SK-N-SH treated with all-trans-retinoic acid at 6 μM for 48 hours (cell line): ENCODE results near the gene FERMT2.

Experiments
- ATAC-seq: fragments of 200-7000 bp; cut with Tn5 transposase; 3 replicates; pipeline ENCODE4 v1.9.1; 2020; ENCODE audit warnings: mild to moderate bottlenecking, moderate library complexity
- ARNTL ChIP-seq: fragments of 450-650 bp; formaldehyde crosslinking; IDR thresholded peaks from 2 replicates; pipeline ENCODE4 v1.5.0; 2020; ENCODE audit warnings: low read depth, mild to moderate bottlenecking, moderate library complexity, borderline replicate concordance
- BACH2 ChIP-seq: fragments of 250-450 bp; sonication (Bioruptor Pico); IDR thresholded peaks from 2 replicates; pipeline ENCODE4 v1.9.0; 2021; ENCODE audit warnings: mild to moderate bottlenecking, borderline replicate concordance
- CREB5 ChIP-seq: fragments of 250-450 bp; sonication (Bioruptor Pico); IDR thresholded peaks from 2 replicates; pipeline ENCODE4 v1.5.1; 2020; ENCODE audit warnings: low read depth, mild to moderate bottlenecking, moderate library complexity
- CSDC2 ChIP-seq: fragments of 250-450 bp; sonication (Bioruptor Pico); IDR thresholded peaks from 2 replicates; pipeline ENCODE4 v1.5.0; 2020; ENCODE audit warnings: mild to moderate bottlenecking, moderate library complexity
- ESRRG ChIP-seq: fragments of 250-450 bp; sonication (Bioruptor Pico); IDR thresholded peaks from 2 replicates; pipeline ENCODE4 v1.6.1; 2021; ENCODE audit warnings: mild to moderate bottlenecking
- GLIS3 ChIP-seq: fragments of 250-450 bp; sonication (Bioruptor Pico); IDR thresholded peaks from 2 replicates; pipeline ENCODE4 v1.5.0; 2020; ENCODE audit warnings: mild to moderate bottlenecking, moderate library complexity
- ISL1 ChIP-seq: fragments of 250-450 bp; sonication (Bioruptor Pico); IDR thresholded peaks from 2 replicates; pipeline ENCODE4 v2.1.2; 2022; ENCODE audit warnings: mild to moderate bottlenecking, moderate library complexity
- OSR1 ChIP-seq: fragments of 250-450 bp; sonication (Bioruptor Pico); IDR thresholded peaks from 2 replicates; pipeline ENCODE4 v1.8.0; 2022; ENCODE audit warnings: moderate library complexity, mild to moderate bottlenecking, inconsistent platforms
- PATZ1 ChIP-seq: fragments of 250-450 bp; sonication (Bioruptor Pico); IDR thresholded peaks from 2 replicates; pipeline ENCODE4 v1.8.0; 2020; ENCODE audit warnings: mild to moderate bottlenecking, moderate library complexity, borderline replicate concordance
- POU6F1 ChIP-seq: fragments of 250-450 bp; sonication (Bioruptor Pico); IDR thresholded peaks from 2 replicates; pipeline ENCODE4 v1.8.0; 2021; ENCODE audit warnings: low read depth, mild to moderate bottlenecking, moderate library complexity, borderline replicate concordance
- PPARA ChIP-seq: fragments of 250-450 bp; sonication (Bioruptor Pico); IDR thresholded peaks from 2 replicates; pipeline ENCODE4 v1.5.0; 2020; ENCODE audit warnings: mild to moderate bottlenecking, borderline replicate concordance
- RARB ChIP-seq: fragments of 250-450 bp; sonication (Bioruptor Pico); IDR thresholded peaks from 2 replicates; pipeline ENCODE4 v1.8.0; 2021; ENCODE audit warnings: mild to moderate bottlenecking, moderate library complexity
- SNAI2 ChIP-seq: fragments of 250-450 bp; sonication (Bioruptor Pico); IDR thresholded peaks from 2 replicates; pipeline ENCODE4 v1.5.0; 2020; ENCODE audit warnings: mild to moderate bottlenecking, moderate library complexity
- TCF4 ChIP-seq: fragments of 250-450 bp; sonication (Bioruptor Pico); IDR thresholded peaks from 2 replicates; pipeline ENCODE4 v1.8.0; 2021; ENCODE audit warnings: mild to moderate bottlenecking, moderate library complexity, borderline replicate concordance
- TOX ChIP-seq: fragments of 250-450 bp; sonication (Bioruptor Pico); IDR thresholded peaks from 2 replicates; pipeline ENCODE4 v1.8.0; 2021; ENCODE audit warnings: mild to moderate bottlenecking, moderate library complexity, borderline replicate concordance
- TSHZ2 ChIP-seq: fragments of 250-450 bp; sonication (Bioruptor Pico); IDR thresholded peaks from 2 replicates; pipeline ENCODE4 v1.5.0; 2020; ENCODE audit warnings: mild to moderate bottlenecking, moderate library complexity
- ZC3H10 ChIP-seq: fragments of 250-450 bp; sonication (Bioruptor Pico); IDR thresholded peaks from 2 replicates; pipeline ENCODE4 v1.5.1; 2021; ENCODE audit warnings: mild to moderate bottlenecking, moderate library complexity
- ZFP3 ChIP-seq: fragments of 250-450 bp; sonication (Bioruptor Pico); IDR thresholded peaks from 2 replicates; pipeline ENCODE4 v1.5.0; 2020; ENCODE audit warnings: mild to moderate bottlenecking, moderate library complexity
- ZFP30 ChIP-seq: fragments of 450-650 bp; formaldehyde crosslinking; IDR thresholded peaks from 2 replicates; pipeline ENCODE4 v1.5.0; 2022; ENCODE audit warnings: mild to moderate bottlenecking, moderate library complexity
- ZNF565 ChIP-seq: fragments of 450-650 bp; formaldehyde crosslinking; conservative IDR thresholded peaks from 2 replicates; pipeline ENCODE4 v1.5.0; 2020; ENCODE audit warnings: low read depth, mild to moderate bottlenecking, moderate library complexity
- ZNF70 ChIP-seq: fragments of 450-650 bp; formaldehyde crosslinking; IDR thresholded peaks from 2 replicates; pipeline ENCODE4 v1.5.0; 2020; ENCODE audit warnings: mild to moderate bottlenecking, moderate library complexity
- ZNF8 ChIP-seq: fragments of 450-650 bp; formaldehyde crosslinking; IDR thresholded peaks from 2 replicates; pipeline ENCODE4 v1.5.0; 2020; ENCODE audit warnings: mild to moderate bottlenecking, moderate library complexity

FERMT2 gene

GRCh38 chr14:52882824-52883223 lies 68.0 kb downstream of the FERMT2 start (continued):
- TF ChIP-seq ZFP3 (CRISPR knock-in tag) = no peak
- no peak for TF ChIP-seq PATZ1
- no peak for TF ChIP-seq ZC3H10 (CRISPR knock-in tag)
- no peak for TF ChIP-seq ARNTL (CRISPR knock-in tag)
- TF ChIP-seq ZNF70 (CRISPR knock-in tag) = no peak
- no peak for TF ChIP-seq OSR1 (CRISPR knock-in tag)
- no peak for TF ChIP-seq ESRRG (CRISPR knock-in tag)
- no peak for TF ChIP-seq POU6F1

GRCh38 chr14:52879958-52880357 lies 70.9 kb downstream of the FERMT2 start:
- TF ChIP-seq TSHZ2 (CRISPR knock-in tag) (no peak), ZNF70 (CRISPR knock-in tag) (no peak), BACH2 (no peak), SNAI2 (CRISPR knock-in tag) (no peak), ESRRG (CRISPR knock-in tag) (no peak), ISL1 (CRISPR knock-in tag) (no peak), ARNTL (CRISPR knock-in tag) (no peak), ZFP3 (CRISPR knock-in tag) (no peak), OSR1 (CRISPR knock-in tag) (no peak), POU6F1 (no peak), ZNF8 (CRISPR knock-in tag) (no peak), PPARA (CRISPR knock-in tag) (no peak), ZNF565 (no peak), ZC3H10 (CRISPR knock-in tag) (no peak), GLIS3 (CRISPR knock-in tag) (no peak), TCF4 (CRISPR knock-in tag) (no peak)
- ATAC-seq = no peak

- no peak for ATAC-seq
- no peak for TF ChIP-seq PATZ1
- TF ChIP-seq ZNF70 (CRISPR knock-in tag) = no peak
- TF ChIP-seq ZFP30 (CRISPR knock-in tag) = no peak
- TF ChIP-seq CSDC2 (CRISPR knock-in tag) = no peak
- TF ChIP-seq RARB (CRISPR knock-in tag) = no peak
- no peak for TF ChIP-seq ZNF8 (CRISPR knock-in tag)
- TF ChIP-seq TOX (CRISPR knock-in tag) = no peak
- TF ChIP-seq ESRRG (CRISPR knock-in tag) = no peak
- TF ChIP-seq OSR1 (CRISPR knock-in tag) = no peak
- no peak for TF ChIP-seq GLIS3 (CRISPR knock-in tag)
- no peak for TF ChIP-seq ZNF565
- no peak for TF ChIP-seq CREB5 (CRISPR knock-in tag)
- TF ChIP-seq ZFP3 (CRISPR knock-in tag) = no peak
- TF ChIP-seq, all 23 proteins: peak for 0
These were observed 71.9 kb downstream of the FERMT2 start for GRCh38 chr14:52878946-52879345.
